Panc1 (cell line): ENCODE results near the gene CDK2AP2. TPM values are rescaled to one million over a fixed set of nuclear protein-coding genes. Genes with fewer than 3 reads are reported as not detected.

Source experiments
- ATAC-seq: fragments of 200-7000 bp; cut with Tn5 transposase; 2 replicates; pipeline ENCODE4 v1.9.1; 2020; ENCODE audit warnings: mild to moderate bottlenecking, moderate library complexity
- BruUV-seq: library from RNA; stranded (reverse); fragments of 400-500 nt; replicated peaks from 2 replicates; lab custom pipeline; 2021; lab: Mats Ljungman, UMichigan
- CTCF ChIA-PET: fragments of 300-600 bp; sonication (Branson Sonifier 250); formaldehyde crosslinking; loops from one replicate; lab custom pipeline; 2022; ENCODE audit warnings: antibody characterized with exemption; lab: Charles Lee
- POLR2A ChIA-PET: fragments of 300-600 bp; sonication (Branson Sonifier 250); formaldehyde crosslinking; loops from one replicate; lab custom pipeline; 2022; ENCODE audit warnings: antibody characterized with exemption; lab: Charles Lee
- DNase-seq: peaks from one replicate; pipeline ENCODE4 v3.0.0-alpha.2; 2010; ENCODE audit warnings: low read depth, low spot score
- H3K27ac ChIP-seq: 2 replicates; pipeline ENCODE4 v1.5.1; 2011; ENCODE audit warnings: mild to moderate bottlenecking, low read length, inconsistent platforms
- H3K27me3 ChIP-seq: fragments of 200-500 bp; sonication (Bioruptor generic); 2 replicates; pipeline ENCODE4 v1.6.0; 2014; ENCODE audit warnings: low read length, inconsistent platforms; ENCODE audit not compliant: control insufficient read depth, insufficient read depth
- H3K36me3 ChIP-seq: fragments of 200-500 bp; sonication (Bioruptor generic); 2 replicates; pipeline ENCODE4 v1.5.1; 2014; ENCODE audit warnings: inconsistent platforms, mild to moderate bottlenecking, low read length, moderate library complexity; ENCODE audit not compliant: control insufficient read depth, insufficient read depth
- H3K4me1 ChIP-seq: 2 replicates; pipeline ENCODE4 v1.5.1; 2011; ENCODE audit warnings: inconsistent platforms, mild to moderate bottlenecking, low read length, moderate library complexity; ENCODE audit not compliant: control insufficient read depth, insufficient read depth
- H3K4me3 ChIP-seq, 2 experiments: 2 replicates each; pipeline ENCODE4 v1.5.1; 2011 to 2012; ENCODE audit warnings: low read depth in 2 of 2, low read length in 2 of 2, mild to moderate bottlenecking in 2 of 2, inconsistent platforms in 1 of 2, moderate library complexity in 1 of 2
- H3K9me3 ChIP-seq: fragments of 200-500 bp; sonication (Bioruptor generic); 2 replicates; pipeline ENCODE4 v1.5.1; 2014; ENCODE audit warnings: low read depth, mild to moderate bottlenecking, inconsistent platforms, low read length, moderate library complexity; ENCODE audit not compliant: control insufficient read depth, insufficient read depth
- POLR2AphosphoS5 ChIP-seq: IDR thresholded peaks from 2 replicates; pipeline ENCODE4 v1.6.1; 2012; ENCODE audit warnings: mild to moderate bottlenecking, low read depth, low read length, moderate library complexity
- REST ChIP-seq, 2 experiments: IDR thresholded peaks; 2 replicates each; pipeline ENCODE4 v1.6.1; 2011 to 2012; ENCODE audit warnings: low read depth in 2 of 2, control low read depth in 1 of 2, low read length in 1 of 2, mild to moderate bottlenecking in 1 of 2, moderate library complexity in 1 of 2; ENCODE audit not compliant: insufficient read depth in 1 of 2
- SIN3A ChIP-seq: IDR thresholded peaks from 2 replicates; pipeline ENCODE4 v1.6.1; 2012; ENCODE audit warnings: low read depth, mild to moderate bottlenecking, low read length, moderate library complexity, borderline replicate concordance; ENCODE audit not compliant: insufficient read depth
- TCF7L2 ChIP-seq: IDR thresholded peaks from 2 replicates; pipeline ENCODE4 v1.6.1; 2011; ENCODE audit warnings: mild to moderate bottlenecking, low read depth, low read length, inconsistent platforms
- in situ Hi-C: cut with HindIII; loops from 2 replicates; pipeline ENCODE4 v1.10.0; 2016; ENCODE audit warnings: low sequenced_read_pairs, low pct_unique_long_range_greater_than_20kb
- intact Hi-C: fragments of 100-400 bp; cut with micrococcal nuclease; formaldehyde crosslinking; loops from one replicate; pipeline ENCODE4 v1.10.0; 2022; ENCODE audit not compliant: unreplicated experiment
- total RNA-seq: library from RNA; stranded (reverse); gene quantifications from one replicate; pipeline ENCODE4 v1.2.1, GENCODE V29; 2021; ENCODE audit not compliant: unreplicated experiment
- TF ChIP-seq, protein P1 (sequence below): fragments of 450-650 bp; IDR thresholded peaks from 2 replicates; pipeline ENCODE4 v1.5.1; 2017; ENCODE audit warnings: mild to moderate bottlenecking

Gene CDK2AP2
- total RNA-seq, 1 experiment from 2014 or later, result 76.1 TPM

DNA sequence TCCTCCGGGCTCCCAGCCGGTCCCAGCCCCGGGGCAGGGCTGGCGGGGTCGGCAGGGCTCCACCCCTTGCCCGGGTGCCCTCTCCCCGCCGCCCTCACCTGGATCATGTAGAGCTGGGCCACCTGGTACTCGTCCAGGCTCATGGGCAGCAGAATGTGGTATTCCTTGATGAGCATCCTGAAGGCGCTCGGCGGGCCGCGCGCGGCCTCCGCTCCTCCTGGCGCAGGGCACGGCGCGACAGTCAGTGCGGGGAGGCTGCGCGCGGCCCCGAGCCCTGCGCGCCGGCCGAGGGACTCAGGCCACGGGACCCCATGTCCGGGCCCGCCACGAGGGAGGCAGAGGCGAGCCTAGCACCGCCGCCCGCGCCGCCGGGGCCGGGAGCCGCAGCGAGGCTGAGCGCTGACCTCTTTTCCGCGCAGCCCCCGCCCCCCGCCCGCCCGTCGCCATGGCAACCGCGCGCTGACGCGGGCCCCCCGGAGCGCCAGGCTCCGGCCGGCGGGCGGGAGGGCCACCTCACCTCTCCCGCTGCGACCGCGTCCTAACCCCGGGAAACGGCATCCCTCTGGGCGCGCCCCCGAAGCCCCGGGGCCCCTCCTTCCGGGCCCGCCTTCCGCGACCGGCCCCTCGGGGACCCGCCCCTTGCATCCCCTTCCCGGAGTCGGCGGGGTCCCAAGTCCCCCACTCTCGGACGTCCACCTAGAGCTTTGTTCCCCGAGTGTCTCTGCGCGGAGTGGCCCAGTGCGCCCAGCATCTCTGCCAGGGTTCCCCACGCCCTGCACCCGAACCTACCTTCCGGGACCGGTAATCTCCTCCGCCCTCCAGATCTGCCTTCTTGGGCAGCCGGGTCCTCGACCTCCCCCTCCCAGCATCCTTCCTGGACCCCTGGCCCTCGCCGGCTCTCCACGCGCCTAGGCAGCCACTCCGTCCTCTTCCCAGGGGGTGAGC lies 3.7 kb downstream of the CDK2AP2 start:
- POLR2A ChIA-PET, result no interaction called here
- no TSS peak for BruUV-seq
- Histone ChIP-seq H3K36me3 (no peaks in the 10 kb centered on the region; the same call in 1 of the 2 replicates), H3K27me3 (no peaks in the 10 kb centered on the region), H3K27ac (peak overlapping the region; percentile 78), H3K4me3 (peak overlapping the region; percentile 67 to 90), H3K4me1 (peaks cover 23% of the 10 kb centered on the region), H3K9me3 (no peaks in the 10 kb centered on the region)
- in situ Hi-C loops, result no loop called here
- DNase-seq, result no peak
- no peak for ATAC-seq
- CTCF ChIA-PET, result no interaction called here
- TF ChIP-seq SIN3A (peak; percentile 69; the same call in 1 of the 2 replicates), REST (IDR thresholded peaks at IDR 0.05; ENCODE audit: insufficient read depth in 1 of 2, low read depth in 2 of 2, low read length in 1 of 2) (no peak), POLR2AphosphoS5 (no peak)
- intact Hi-C loops, result no loop called here

DNA sequence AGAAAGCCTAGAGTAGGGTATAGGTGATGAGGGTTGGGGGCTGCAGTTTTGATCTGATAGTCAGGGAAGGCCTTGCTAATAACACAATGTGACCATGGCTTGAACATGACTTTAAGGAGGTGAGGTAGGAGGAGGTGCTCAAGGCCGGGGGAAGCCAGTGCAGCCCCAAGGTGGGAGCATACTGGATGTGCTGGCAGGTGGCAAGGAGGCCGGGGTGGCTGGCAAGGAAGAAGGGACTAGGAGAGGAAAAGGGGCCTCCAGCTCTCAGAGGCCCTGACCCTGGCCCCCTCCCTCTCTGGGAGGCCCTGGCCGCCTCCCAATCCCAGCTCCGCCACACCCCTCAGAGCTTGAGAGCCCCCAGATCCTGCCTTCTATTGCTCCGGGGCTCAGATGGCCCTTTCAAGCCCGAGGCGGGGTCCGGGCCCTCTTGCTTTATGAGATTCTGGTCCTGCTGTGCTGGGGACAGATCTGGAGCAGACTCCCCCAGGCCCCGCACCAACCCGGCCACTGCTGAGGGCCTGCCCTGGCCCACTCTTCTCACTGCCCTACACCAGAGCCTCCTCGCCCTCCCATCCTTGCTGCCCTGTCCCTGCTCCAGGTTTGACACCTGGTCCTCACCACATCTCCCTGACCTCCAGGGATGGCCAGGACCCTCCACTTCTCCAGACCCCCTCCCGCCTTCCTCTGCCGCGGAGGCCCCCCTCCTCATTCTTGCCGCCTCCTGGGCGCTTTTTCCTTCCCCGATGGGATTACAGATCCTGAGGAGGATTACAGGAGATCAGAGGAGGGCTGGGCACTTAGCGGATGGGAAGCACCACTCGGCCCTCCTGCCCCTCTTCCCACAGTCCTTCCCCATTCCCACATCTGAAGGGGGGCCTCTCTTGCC lies 4.6 kb downstream of the CDK2AP2 start:
- peak overlapping the region; percentile 67 to 90 for H3K4me3 ChIP-seq
- POLR2A ChIA-PET, result no interaction called here
- TF ChIP-seq TCF7L2, result no peak
- TF ChIP-seq POLR2AphosphoS5, result no peak
- TF ChIP-seq, protein P1, sequence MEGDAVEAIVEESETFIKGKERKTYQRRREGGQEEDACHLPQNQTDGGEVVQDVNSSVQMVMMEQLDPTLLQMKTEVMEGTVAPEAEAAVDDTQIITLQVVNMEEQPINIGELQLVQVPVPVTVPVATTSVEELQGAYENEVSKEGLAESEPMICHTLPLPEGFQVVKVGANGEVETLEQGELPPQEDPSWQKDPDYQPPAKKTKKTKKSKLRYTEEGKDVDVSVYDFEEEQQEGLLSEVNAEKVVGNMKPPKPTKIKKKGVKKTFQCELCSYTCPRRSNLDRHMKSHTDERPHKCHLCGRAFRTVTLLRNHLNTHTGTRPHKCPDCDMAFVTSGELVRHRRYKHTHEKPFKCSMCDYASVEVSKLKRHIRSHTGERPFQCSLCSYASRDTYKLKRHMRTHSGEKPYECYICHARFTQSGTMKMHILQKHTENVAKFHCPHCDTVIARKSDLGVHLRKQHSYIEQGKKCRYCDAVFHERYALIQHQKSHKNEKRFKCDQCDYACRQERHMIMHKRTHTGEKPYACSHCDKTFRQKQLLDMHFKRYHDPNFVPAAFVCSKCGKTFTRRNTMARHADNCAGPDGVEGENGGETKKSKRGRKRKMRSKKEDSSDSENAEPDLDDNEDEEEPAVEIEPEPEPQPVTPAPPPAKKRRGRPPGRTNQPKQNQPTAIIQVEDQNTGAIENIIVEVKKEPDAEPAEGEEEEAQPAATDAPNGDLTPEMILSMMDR, result no peak
- no peak for TF ChIP-seq REST (IDR thresholded peaks at IDR 0.05; ENCODE audit: insufficient read depth in 1 of 2, low read depth in 2 of 2, low read length in 1 of 2)
- TF ChIP-seq SIN3A, result no peak
- H3K27ac ChIP-seq, result no peak overlapping the region
- no TSS peak for BruUV-seq
- intact Hi-C loops (no loop called here), in situ Hi-C loops (no loop called here)
- no peaks in the 10 kb centered on the region for H3K27me3 ChIP-seq
- CTCF ChIA-PET, result no interaction called here
- no peak for ATAC-seq
- DNase-seq, result no peak
- H3K9me3 ChIP-seq, result no peaks in the 10 kb centered on the region
- H3K4me1 ChIP-seq, result peaks cover 23% of the 10 kb centered on the region
- H3K36me3 ChIP-seq, result no peaks in the 10 kb centered on the region; the same call in 1 of the 2 replicates
